HFFc6 (cell line): ENCODE measurements around the gene TRIP11. TPM values are rescaled to one million over a fixed set of nuclear protein-coding genes. Genes with fewer than 3 reads are reported as not detected.
A peak's percentile ranks its signal among the peaks of the same experiment; 100 is the strongest.

ENCODE experiments used
- DNase-seq: peaks from one replicate; pipeline ENCODE4 v3.0.0-alpha.2; 2018
- H3K27ac Mint-ChIP-seq: 2 replicates; pipeline ENCODE4 v1.8.0; 2020; ENCODE audit warnings: mild to moderate bottlenecking, mixed read lengths
- H3K27me3 Mint-ChIP-seq: 2 replicates; pipeline ENCODE4 v1.8.0; 2021; ENCODE audit warnings: mild to moderate bottlenecking, moderate library complexity, mixed read lengths; ENCODE audit not compliant: insufficient read depth
- H3K36me3 Mint-ChIP-seq: 2 replicates; pipeline ENCODE4 v1.8.0; 2021; ENCODE audit warnings: low read depth, mixed read lengths
- H3K4me1 Mint-ChIP-seq: 2 replicates; pipeline ENCODE4 v1.8.0; 2020; ENCODE audit warnings: low read depth, mixed read lengths
- H3K4me3 Mint-ChIP-seq: 2 replicates; pipeline ENCODE4 v1.8.0; 2020; ENCODE audit warnings: mild to moderate bottlenecking, moderate library complexity, mixed read lengths
- H3K9me3 Mint-ChIP-seq: 2 replicates; pipeline ENCODE4 v1.8.0; 2020; ENCODE audit warnings: mild to moderate bottlenecking, mixed read lengths
- total RNA-seq, 6 experiments: library from RNA; stranded (reverse); fragmentation: NEBNext Ultra II Directional; extraction: Animal tissue kit (Norgen Biotek cat#: 25700); gene quantifications; 2 replicates in 1 of 6; 3 replicates in 5 of 6; pipeline ENCODE4 v1.2.3, GENCODE V29; 2021
- TF ChIP-seq, protein P1 (sequence below): fragments of 200-600 bp; sonication (generic); IDR thresholded peaks from 2 replicates; pipeline ENCODE4 v1.5.0; 2021; ENCODE audit warnings: antibody characterized with exemption, mild to moderate bottlenecking

Gene TRIP11
- total RNA-seq, 6 experiments from 2014 or later, result 54.6 to 62.0 (median 58.9) TPM

DNA sequence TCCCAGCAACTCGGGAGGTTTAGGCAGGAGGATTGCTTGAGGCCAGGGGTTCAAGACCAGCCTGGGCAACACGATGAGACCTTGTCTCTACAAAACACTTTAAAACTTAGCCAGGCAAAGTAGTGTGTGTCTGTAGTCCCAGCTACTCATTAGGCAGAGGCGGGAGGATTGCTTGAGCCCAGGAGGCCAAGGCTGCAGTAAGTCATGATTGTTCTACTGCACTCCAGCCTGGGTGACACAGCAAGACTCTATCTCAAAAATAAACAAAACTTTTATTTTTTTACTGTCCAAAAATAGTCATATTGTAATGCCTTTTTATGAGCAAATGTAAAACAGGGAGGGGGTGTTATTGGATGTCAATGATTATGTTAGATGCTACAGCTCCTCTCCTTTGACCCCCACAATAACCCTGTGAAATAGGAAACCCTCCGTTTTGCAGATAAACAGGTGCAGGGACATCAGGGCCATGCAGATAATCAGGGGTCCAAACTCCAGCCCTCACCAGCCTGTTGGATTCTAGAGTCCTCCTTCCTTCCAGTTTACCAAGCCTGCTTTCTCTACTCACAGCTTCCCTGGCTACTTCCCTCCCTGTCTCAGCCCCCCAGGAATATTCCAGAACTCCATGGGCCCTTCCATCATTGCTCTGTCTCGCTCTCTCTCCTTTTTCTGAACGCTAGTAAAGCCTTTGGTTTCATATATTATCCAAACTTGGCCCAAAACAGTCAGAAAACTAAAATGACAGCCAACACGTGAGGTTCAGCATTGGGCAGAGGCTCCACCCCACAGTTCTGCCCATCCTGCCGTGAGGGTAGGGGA lies 86.5 kb downstream of the TRIP11 start:
- DNase-seq, result peak; percentile 16
- H3K27me3 Mint-ChIP-seq, result peaks cover 4% of the 10 kb centered on the region

GRCh38 chr14:91947475-91948184 lies 92.2 kb downstream of the TRIP11 start, which contains the start of gene FBLN5:
TSS of gene FBLN5 (minus strand) at chr14:91947694. CDS start at chr14:91947229, 465 bp downstream.
- H3K27me3 Mint-ChIP-seq, result no peaks in the 10 kb centered on the region; the same call in 1 of the 2 replicates
- H3K36me3 Mint-ChIP-seq, result no peaks in the 10 kb centered on the region
- TF ChIP-seq, protein P1, sequence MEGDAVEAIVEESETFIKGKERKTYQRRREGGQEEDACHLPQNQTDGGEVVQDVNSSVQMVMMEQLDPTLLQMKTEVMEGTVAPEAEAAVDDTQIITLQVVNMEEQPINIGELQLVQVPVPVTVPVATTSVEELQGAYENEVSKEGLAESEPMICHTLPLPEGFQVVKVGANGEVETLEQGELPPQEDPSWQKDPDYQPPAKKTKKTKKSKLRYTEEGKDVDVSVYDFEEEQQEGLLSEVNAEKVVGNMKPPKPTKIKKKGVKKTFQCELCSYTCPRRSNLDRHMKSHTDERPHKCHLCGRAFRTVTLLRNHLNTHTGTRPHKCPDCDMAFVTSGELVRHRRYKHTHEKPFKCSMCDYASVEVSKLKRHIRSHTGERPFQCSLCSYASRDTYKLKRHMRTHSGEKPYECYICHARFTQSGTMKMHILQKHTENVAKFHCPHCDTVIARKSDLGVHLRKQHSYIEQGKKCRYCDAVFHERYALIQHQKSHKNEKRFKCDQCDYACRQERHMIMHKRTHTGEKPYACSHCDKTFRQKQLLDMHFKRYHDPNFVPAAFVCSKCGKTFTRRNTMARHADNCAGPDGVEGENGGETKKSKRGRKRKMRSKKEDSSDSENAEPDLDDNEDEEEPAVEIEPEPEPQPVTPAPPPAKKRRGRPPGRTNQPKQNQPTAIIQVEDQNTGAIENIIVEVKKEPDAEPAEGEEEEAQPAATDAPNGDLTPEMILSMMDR, result no peak
- DNase-seq, result peak; percentile 79
- H3K27ac Mint-ChIP-seq, result peak within 1 kb of the TSS; percentile 82
- H3K4me1 Mint-ChIP-seq, result peaks cover 49% of the 10 kb centered on the region
- H3K4me3 Mint-ChIP-seq, result peak within 1 kb of the TSS; percentile 98
- no peaks in the 10 kb centered on the region for H3K9me3 Mint-ChIP-seq

More for the DNA sequence above, 86.5 kb downstream of the TRIP11 start:
- Mint-ChIP-seq H3K4me3 (no peak overlapping the region), H3K4me1 (peaks cover 28% of the 10 kb centered on the region), H3K36me3 (no peaks in the 10 kb centered on the region), H3K9me3 (no peaks in the 10 kb centered on the region), H3K27ac (peak overlapping the region; percentile 34; the same call in 1 of the 2 replicates)
- TF ChIP-seq, protein P1, result no peak

DNA sequence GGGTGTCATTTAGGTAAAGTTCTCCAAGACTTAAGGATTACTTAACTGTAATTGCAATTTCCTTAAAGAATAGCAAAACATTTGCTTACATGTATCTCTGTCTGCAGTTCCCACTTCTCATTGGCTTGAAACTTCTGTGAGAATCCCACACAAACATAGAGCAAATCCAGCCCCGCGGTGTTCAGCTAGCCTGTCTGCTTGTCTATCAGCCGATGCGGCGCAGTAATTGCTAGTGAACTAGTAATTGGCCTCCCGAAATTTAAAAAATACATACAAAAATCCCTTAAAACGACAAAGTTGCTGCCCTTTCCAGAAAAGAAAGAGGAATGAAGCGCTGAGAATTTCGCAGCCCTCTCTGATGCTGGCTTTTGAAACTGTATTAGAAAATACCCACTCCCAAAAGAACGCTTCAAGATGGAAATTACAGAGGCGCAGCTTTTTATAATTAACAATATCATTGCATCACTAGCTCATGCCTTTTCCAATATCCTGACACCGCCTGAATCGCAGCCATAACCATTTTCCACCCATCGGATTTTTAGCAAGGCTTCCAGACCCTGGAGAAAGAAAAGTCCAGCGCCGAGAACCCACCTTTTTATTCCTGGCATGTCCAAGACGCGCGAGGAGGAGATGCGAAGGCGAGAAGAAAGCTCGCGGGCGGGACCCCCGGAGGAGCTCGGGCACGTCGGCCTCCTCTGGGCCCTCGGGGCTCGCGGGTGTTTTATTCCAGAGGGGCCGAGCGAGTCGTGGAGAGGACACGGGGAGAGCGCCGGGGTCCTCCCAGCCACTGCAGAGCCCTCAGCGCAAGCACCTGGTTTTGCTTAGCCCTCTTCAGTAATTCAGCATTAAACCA lies 93.0 kb downstream of the TRIP11 start:
- TF ChIP-seq, protein P1, result no peak
- no peaks in the 10 kb centered on the region; the same call in 1 of the 2 replicates for H3K27me3 Mint-ChIP-seq
- peak; percentile 47 for DNase-seq
- H3K4me1 Mint-ChIP-seq, result peaks cover 42% of the 10 kb centered on the region
- no peaks in the 10 kb centered on the region for H3K9me3 Mint-ChIP-seq
- H3K4me3 Mint-ChIP-seq, result peak overlapping the region; percentile 98
- peaks cover 5% of the 10 kb centered on the region for H3K36me3 Mint-ChIP-seq
- peak overlapping the region; percentile 82 for H3K27ac Mint-ChIP-seq

DNA sequence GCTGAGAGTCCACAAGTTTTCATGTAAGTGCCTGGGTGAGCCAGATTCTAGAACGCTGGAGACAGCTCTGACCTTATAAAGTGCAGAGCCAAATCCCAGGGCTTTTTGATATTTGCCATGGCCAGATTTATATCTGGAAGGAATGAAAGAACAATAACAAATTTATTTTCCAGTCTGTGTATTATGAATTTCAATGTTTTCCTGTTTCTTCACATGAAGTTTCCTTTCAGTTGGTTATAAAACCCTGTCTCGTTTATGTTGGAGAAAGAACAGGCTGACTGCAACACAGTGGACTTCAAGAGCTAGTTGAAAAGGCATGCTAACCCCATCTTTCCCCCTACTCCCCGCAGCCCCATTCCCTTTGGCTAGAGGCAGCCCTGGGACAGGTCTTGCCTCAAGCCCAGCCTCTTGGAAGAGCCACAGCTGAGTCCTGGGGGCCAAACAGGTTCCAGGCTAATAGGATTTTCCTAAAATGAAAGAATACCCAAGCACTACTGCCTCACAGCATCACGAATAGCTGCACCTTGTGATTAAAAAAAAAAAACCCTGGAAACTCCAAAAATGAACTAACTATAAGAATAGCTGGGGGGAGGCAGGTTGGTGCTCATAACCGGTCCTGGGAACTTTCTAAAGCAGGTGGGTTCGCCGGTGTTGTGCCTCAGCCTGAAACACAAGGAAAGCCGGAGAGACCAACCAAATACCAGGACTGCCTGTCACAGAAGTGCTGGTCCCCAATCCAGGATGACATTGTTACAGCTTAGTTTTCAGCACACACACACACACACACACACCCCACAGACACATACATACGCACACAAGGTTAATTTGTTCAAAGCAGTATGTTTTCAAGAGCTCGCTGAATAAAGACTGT lies 93.9 kb downstream of the TRIP11 start:
- peak; percentile 4 for DNase-seq
- H3K9me3 Mint-ChIP-seq, result no peaks in the 10 kb centered on the region
- H3K27ac Mint-ChIP-seq, result peak overlapping the region; percentile 82

More for the DNA sequence above, 93.9 kb downstream of the TRIP11 start:
- TF ChIP-seq, protein P1, result no peak
- peaks cover 13% of the 10 kb centered on the region for H3K36me3 Mint-ChIP-seq
- H3K4me3 Mint-ChIP-seq, result peak overlapping the region; percentile 98
- H3K27me3 Mint-ChIP-seq, result no peaks in the 10 kb centered on the region; the same call in 1 of the 2 replicates
- H3K4me1 Mint-ChIP-seq, result peaks cover 42% of the 10 kb centered on the region
